GM12892 (cell line): Measurements from ENCODE around the gene EVI5L.

Experiments
- POLR2A ChIP-seq: IDR thresholded peaks from 2 replicates; pipeline ENCODE4 v1.6.1; 2011; ENCODE audit warnings: low read depth, low read length, control low read depth
- POLR2AphosphoS5 ChIP-seq: IDR thresholded peaks from 2 replicates; pipeline ENCODE4 v1.6.1; 2011; ENCODE audit warnings: low read depth, low read length, control low read depth
- TAF1 ChIP-seq: IDR thresholded peaks from 2 replicates; pipeline ENCODE4 v1.6.1; 2011; ENCODE audit warnings: low read depth, mild to moderate bottlenecking, control low read depth, low read length, borderline replicate concordance

DNA sequence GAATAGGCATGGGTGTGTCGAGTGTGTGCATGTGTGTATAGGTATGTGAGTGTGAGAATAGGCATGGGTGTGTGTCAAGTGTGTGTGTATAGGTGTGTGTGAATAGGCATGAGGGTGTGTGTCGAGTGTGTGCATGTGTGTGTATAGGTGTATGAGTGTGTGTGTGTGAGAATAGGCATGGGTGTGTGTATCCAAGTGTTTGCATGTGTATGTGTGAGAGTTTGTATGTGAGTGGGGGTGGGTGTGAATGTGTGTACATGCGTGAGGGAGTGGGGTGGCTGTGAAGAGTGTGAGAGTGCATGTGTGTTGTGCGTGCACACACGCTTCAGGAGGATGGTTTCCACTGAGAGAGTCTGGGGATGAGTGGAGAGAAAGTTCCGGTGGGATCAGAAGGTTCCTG lies 13.5 kb downstream of the EVI5L start:
- no peak for TF ChIP-seq POLR2AphosphoS5
- TF ChIP-seq POLR2A, result no peak
- TF ChIP-seq TAF1, result no peak
